Ishikawa (cell line): Measurements from ENCODE around the gene KRT31.
"Not testable (repeated sequence)": the region's sequence is repeated elsewhere in the genome, so short reads cannot be mapped to it uniquely, and the experiment has no call there.

Experiments
- CEBPB ChIP-seq: IDR thresholded peaks from 2 replicates; pipeline ENCODE4 v1.6.1; 2012
- CREB1 ChIP-seq: IDR thresholded peaks from 2 replicates; pipeline ENCODE4 v1.6.1; 2012; ENCODE audit warnings: low read depth
- EGR1 ChIP-seq: IDR thresholded peaks from 2 replicates; pipeline ENCODE4 v1.6.1; 2012
- EP300 ChIP-seq: IDR thresholded peaks from 2 replicates; pipeline ENCODE4 v1.6.1; 2012; ENCODE audit warnings: borderline replicate concordance
- FOXM1 ChIP-seq: IDR thresholded peaks from 2 replicates; pipeline ENCODE4 v1.6.1; 2012; ENCODE audit warnings: low read depth, borderline replicate concordance
- MAX ChIP-seq: IDR thresholded peaks from 2 replicates; pipeline ENCODE4 v1.6.1; 2012
- NFIC ChIP-seq: IDR thresholded peaks from 2 replicates; pipeline ENCODE4 v1.6.1; 2012
- RAD21 ChIP-seq: IDR thresholded peaks from 2 replicates; pipeline ENCODE4 v1.6.1; 2012; ENCODE audit warnings: low read depth
- REST ChIP-seq: IDR thresholded peaks from 2 replicates; pipeline ENCODE4 v1.6.1; 2012; ENCODE audit warnings: low read depth, mild to moderate bottlenecking
- TAF1 ChIP-seq: IDR thresholded peaks from 2 replicates; pipeline ENCODE4 v1.6.1; 2012; ENCODE audit warnings: low read depth, mild to moderate bottlenecking
- TCF12 ChIP-seq: IDR thresholded peaks from 2 replicates; pipeline ENCODE4 v1.6.1; 2012; ENCODE audit warnings: low read depth
- TEAD4 ChIP-seq: IDR thresholded peaks from 2 replicates; pipeline ENCODE4 v1.6.1; 2012
- USF1 ChIP-seq: IDR thresholded peaks from 2 replicates; pipeline ENCODE4 v1.6.1; 2012
- YY1 ChIP-seq: IDR thresholded peaks from 2 replicates; pipeline ENCODE4 v1.6.1; 2012; ENCODE audit warnings: low read depth
- ZBTB7A ChIP-seq: IDR thresholded peaks from 2 replicates; pipeline ENCODE4 v1.6.1; 2012; ENCODE audit warnings: low read depth

KRT31 gene

GRCh38 chr17:41390411-41390938, 6.9 kb downstream of the KRT31 start:
- TF ChIP-seq CEBPB (no peak), USF1 (no peak), MAX (no peak), EP300 (no peak), REST (no peak), NFIC (no peak), EGR1 (no peak), RAD21 (no peak), YY1 (no peak), FOXM1 (no peak), ZBTB7A (no peak), TAF1 (no peak)

GRCh38 chr17:41387670-41388069, 9.7 kb downstream of the KRT31 start:
- TF ChIP-seq TEAD4, result no peak
- TF ChIP-seq RAD21, result no peak
- TF ChIP-seq YY1, result no peak
- no peak for TF ChIP-seq TCF12

- TF ChIP-seq ZBTB7A (no peak), TEAD4 (no peak), EGR1 (no peak), NFIC (no peak), CREB1 (no peak), MAX (no peak), REST (no peak), EP300 (no peak)
Measured at GRCh38 chr17:41386227-41386626, 11.2 kb downstream of the KRT31 start.

GRCh38 chr17:41383690-41384089, 13.7 kb downstream of the KRT31 start:
- TF ChIP-seq CEBPB, result peak; percentile 51
- TF ChIP-seq FOXM1, result no peak
- TF ChIP-seq TAF1, result no peak
- TF ChIP-seq RAD21, result no peak
- no peak for TF ChIP-seq MAX
- no peak for TF ChIP-seq EGR1
- TF ChIP-seq NFIC, result no peak

- no peak for TF ChIP-seq NFIC
- no peak for TF ChIP-seq YY1
- TF ChIP-seq RAD21, result no peak
- no peak for TF ChIP-seq CREB1
- no peak for TF ChIP-seq CEBPB
- TF ChIP-seq TEAD4, result no peak
- no peak for TF ChIP-seq FOXM1
- no peak for TF ChIP-seq ZBTB7A
- no peak for TF ChIP-seq EGR1
- TF ChIP-seq EP300, result no peak
- TF ChIP-seq TAF1, result no peak
Measured at GRCh38 chr17:41382394-41382793, 15.0 kb downstream of the KRT31 start.

- TF ChIP-seq USF1, EGR1, NFIC: not testable (repeated sequence)
Measured at GRCh38 chr17:41381943-41382342, 15.5 kb downstream of the KRT31 start, which contains the start of gene KRT34. KRT34 (minus strand) TSS chr17:41382306; CDS start chr17:41382246, 60 bp downstream.

GRCh38 chr17:41377546-41377945, 19.9 kb downstream of the KRT31 start:
- TF ChIP-seq TCF12 (no peak), REST (no peak), YY1 (no peak), MAX (no peak), CEBPB (no peak), CREB1 (no peak), NFIC (no peak), TAF1 (no peak), EGR1 (no peak), USF1 (no peak), ZBTB7A (no peak), TEAD4 (no peak), EP300 (no peak), FOXM1 (no peak), RAD21 (no peak)
